GM21825 (cell line): ENCODE measurements around the gene ZBTB38.

Source experiments
- ATAC-seq: cut with Tn5 transposase; IDR thresholded peaks from one replicate; pipeline ENCODE4 v1.9.1; 2021; ENCODE audit warnings: mild to moderate bottlenecking, moderate library complexity; ENCODE audit not compliant: unreplicated experiment

The ZBTB38 gene

DNA sequence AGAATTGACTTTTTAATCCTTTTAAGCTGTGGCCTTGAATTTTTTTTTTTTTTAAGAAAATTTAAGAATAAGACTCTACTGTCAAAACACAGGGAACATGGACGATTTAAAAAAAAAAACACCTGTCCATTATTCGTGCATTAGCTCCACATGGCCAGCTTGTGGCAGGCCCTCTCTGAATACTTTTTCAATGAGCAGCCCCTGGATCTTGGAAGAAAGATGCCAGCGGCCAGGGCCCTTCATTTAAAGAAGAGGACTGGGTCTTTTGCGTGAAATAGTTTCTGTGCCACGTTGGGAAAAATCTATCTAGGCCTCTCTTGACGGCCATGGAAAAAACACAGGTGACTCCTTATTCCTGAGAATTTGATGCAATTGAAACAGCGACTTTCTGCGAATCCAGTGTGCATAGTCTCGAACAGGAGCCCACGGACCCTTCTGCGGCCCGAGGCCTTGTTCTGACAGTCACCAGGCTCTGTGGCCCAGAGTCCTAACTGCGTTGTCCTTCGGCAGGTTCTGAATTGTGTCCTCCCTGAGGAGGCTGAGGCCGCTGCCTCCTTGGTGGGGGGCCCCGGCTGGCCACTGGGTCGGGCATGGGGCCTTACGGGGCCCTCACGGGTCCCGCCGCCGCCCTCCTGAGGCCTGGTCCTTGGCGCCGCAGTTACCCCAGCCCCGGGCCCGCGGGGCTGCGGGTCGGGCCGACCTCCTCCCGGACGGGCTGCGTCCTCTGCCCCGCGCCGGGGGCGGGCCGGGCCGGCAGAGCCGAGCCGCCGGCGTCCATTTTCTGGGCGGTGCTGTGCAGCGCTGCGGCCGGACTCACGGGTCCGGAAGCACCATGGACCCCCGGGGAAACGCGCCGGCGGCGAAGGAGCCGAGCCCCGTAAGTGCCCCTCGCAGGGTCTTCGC is 33.5 kb downstream of the ZBTB38 start:
- peak; percentile 44 for ATAC-seq

- peak; percentile 51 for ATAC-seq
These were observed 34.3 kb downstream of the ZBTB38 start for GRCh38 chr3:141402476-141403171.

DNA sequence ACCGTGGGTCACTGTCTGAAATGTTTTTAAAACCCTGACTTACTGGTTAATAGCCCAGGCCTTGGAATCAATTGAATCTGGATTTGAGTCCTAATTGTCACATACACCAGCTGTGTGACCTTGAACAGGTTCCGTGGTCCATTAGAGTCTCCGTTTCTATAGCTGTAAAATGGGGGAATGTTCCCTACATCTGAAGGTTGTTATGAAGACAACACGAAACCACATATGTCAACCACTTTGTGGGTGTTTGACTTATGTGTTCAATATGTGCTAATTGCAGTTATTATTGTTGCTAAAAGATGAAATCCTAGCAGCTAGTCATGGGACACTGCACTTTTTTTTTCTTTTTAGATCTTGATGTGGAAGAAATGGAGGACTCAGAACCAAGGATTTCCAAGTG is 35.3 kb downstream of the ZBTB38 start:
- ATAC-seq: no peak

GRCh38 chr3:141405025-141405424 is 36.7 kb downstream of the ZBTB38 start:
- ATAC-seq: no peak

DNA sequence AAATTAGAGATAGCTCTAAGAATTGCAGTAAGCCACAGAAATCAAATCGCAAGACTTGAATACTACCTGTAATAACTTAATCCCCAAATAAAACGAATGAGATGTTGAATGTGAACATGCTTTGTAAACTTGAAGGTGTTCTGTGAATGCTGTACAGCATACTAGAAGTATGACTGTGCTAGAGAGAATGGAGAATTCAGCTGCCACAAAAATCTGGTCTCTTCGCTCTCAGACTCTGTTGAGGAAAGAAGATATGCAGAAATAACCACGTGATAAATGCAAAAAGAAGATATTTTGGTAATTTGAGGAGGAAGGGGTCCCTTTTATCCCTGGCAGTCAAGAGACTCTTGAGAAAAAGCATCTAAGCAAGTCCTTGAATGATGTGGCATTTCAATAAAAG is 37.3 kb downstream of the ZBTB38 start:
- no peak for ATAC-seq

- ATAC-seq: no peak
These were observed 38.0 kb downstream of the ZBTB38 start for GRCh38 chr3:141406265-141406664.

GRCh38 chr3:141407047-141407446 is 38.7 kb downstream of the ZBTB38 start:
- no peak for ATAC-seq

DNA sequence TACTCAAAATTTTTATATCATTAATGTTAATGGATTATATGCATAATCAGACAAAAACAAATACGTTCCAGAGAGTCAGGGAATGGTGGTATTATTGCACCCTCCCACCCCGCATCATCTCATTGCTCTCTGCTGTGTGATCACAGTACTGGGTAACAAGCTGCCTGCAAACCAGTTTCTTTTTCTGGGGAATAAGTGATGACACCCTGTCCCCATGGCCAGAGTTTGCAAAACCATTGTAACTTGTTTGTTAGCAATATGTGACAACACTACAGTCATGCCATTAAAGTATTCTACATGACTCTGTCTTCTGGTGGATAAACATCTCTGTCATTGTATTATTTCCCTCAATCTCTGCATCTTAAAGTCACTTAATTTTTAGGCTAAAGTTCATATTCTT is 39.5 kb downstream of the ZBTB38 start:
- no peak for ATAC-seq

GRCh38 chr3:141408596-141408995 is 40.3 kb downstream of the ZBTB38 start:
- no peak for ATAC-seq

GRCh38 chr3:141409940-141410241 is 41.6 kb downstream of the ZBTB38 start:
- no peak for ATAC-seq

- ATAC-seq: no peak
These were observed 42.1 kb downstream of the ZBTB38 start for GRCh38 chr3:141410408-141410807.

DNA sequence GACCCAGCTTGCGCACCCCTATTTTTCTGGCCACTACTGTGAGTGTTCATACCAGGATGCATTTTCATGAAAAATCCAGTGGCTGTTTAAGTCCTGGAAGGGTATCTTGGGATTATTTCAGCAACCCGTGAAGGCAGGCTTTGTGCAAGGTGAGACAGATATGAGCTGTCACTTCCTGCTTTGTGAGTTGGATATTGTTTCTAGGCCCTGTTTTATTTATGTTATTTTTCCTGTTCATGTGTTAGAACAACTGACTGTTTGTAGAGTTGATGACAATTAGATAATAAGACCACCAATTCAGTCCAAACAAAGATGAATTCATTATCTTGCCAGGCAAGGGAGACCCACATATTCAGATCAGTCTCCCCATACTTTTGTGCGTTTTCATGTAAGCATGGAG is 42.5 kb downstream of the ZBTB38 start:
- no peak for ATAC-seq

DNA sequence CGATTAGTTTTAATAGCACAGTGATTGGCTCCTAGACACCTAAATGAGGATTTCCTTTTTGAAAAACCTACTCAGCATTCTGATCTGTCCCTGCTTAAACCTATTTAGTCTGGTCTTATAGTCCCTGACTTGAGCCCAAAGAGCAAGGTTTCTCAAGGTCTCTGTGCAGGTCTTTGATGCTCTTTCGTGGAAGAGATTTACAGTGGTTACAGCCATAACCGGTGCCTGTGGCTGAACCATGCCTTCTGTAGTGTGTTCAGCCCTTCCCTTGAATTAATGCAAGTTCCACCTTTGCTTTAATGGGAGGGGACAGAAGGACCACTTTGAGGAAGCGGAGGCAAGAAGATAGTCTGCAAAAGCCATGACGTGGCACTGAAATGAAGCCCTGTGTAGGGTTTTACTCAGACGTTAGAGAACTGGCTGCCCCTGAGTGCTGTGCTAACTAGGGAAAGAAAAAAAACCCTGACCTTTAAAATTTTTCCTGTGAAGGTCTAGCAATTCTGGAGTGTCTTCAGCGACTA is 43.0 kb downstream of the ZBTB38 start:
- ATAC-seq: no peak

GRCh38 chr3:141412087-141412935 is 44.0 kb downstream of the ZBTB38 start:
- ATAC-seq: no peak

DNA sequence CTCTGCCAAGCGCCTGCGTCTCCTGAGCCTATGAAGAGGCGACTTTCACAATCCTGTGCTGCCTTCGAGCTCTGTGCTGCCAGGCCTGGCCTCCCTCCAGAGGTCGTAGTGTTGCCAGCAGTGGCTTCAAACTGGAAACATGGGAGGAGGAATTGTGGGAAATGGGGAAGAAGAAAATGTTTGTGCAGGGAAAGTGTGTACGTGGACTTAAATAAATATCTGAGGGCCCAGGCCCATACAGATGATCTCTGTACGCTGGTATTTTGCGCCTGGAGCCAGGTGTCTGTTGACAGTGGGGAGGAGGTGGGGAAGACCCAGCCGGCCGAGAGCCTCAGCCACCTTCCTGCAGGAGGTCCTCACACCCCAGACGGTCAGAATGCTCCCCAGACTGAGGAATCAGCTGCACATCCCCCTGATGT is 44.6 kb downstream of the ZBTB38 start:
- no peak for ATAC-seq

DNA sequence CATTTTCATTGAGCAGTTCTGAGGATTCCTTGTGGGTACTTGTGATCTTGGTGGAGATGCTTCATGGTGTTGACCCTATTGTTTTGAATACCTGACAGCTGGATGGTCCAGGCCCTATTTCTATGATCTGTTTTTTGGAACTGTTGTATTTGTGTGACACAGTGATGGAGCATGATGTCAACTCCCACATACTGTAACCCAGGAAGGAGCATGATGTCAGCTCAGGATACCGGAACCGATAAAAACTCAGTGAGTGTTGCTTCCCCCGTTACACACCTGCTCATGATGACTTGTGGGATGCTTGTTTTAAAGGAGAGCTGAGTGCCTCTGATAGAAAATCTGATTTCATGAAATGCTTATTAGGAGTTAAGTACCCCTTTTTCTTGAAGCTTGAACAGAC is 45.1 kb downstream of the ZBTB38 start:
- ATAC-seq: no peak

- no peak for ATAC-seq
These were observed 45.7 kb downstream of the ZBTB38 start for GRCh38 chr3:141413801-141414689.

DNA sequence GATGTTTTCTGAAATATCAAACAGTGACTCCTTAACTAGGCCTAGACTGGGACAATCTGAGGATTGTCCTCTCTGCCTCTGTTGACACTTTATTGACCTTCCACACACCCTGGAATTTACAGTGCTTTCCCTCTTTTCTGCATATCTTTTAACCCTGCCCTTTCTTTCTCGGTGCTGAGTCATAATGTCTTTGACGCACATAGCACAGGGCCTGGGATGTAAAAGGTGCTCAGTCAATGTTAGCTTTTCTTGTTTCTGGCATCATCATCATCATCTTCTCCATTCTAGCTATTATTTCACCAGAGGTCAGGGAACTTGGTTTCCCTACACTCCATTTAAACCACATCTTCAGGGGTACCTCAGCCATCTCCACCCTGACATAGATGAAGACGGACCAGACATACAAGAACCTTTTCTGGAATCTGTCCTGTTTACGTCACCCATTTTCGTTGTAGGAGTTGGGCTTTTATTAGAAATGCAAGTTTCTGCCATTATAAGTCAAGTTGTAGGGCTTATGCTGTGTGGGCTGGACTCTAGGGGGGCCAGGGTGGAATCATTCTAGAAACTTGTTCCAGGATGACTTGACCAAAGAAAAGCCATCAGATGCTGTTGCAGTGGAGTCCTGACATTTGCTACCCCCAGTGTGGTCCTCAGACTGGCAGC is 46.6 kb downstream of the ZBTB38 start:
- no peak for ATAC-seq

DNA sequence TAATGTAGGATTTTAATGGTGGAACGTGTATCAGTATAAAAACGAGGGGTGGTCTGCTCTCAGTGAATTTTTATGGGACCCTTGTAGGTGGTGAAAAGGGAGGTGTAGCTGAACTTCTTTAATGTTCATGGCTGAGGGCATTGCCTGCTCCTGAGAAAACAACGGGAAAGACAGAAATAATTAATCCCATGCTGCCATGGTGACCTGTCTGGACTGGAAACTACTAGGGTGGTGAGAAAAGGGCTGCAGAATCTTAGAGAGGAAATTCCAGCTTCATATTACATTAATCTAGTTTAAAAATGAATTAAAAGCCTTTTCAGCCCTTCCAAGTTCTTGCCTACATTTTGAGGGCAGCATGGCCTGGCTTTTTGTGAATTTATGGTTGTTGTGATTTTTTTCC is 47.6 kb downstream of the ZBTB38 start:
- ATAC-seq: no peak
